Adrenal gland (tissue), 5 donors: ENCODE data around the gene YIPF6.

ENCODE experiments used
- CTCF ChIP-seq, 6 experiments: fragments of 450-650 bp in 4 of 6; fragments of 200-600 bp in 2 of 6; sonication (generic) in 1 of 6; IDR thresholded peaks; 1 replicate in 5 of 6; 2 replicates in 1 of 6; pipeline versions ENCODE4 v1.5.1 to v1.8.0; 2016 to 2021; ENCODE audit warnings: antibody characterized with exemption in 6 of 6, mild to moderate bottlenecking in 2 of 6, moderate library complexity in 1 of 6
- POLR2A ChIP-seq, 2 donors: fragments of 450-650 bp; IDR thresholded peaks; one replicate each; pipeline ENCODE4 v1.6.1; 2017; ENCODE audit warnings: antibody characterized with exemption in 2 of 2, mild to moderate bottlenecking in 2 of 2, moderate library complexity in 1 of 2
- donor health status: DM: no; HTN: no; CAD: no.

GRCh38 chrX:68584221-68584620, 85.4 kb downstream of the YIPF6 start:
- no peak for TF ChIP-seq CTCF (IDR thresholded peaks at IDR 0.05)
- TF ChIP-seq POLR2A (IDR thresholded peaks at IDR 0.05): no peak
